GM19328 (cell line): ENCODE measurements around the gene PMF1.
A peak's percentile ranks its signal among the peaks of the same experiment; 100 is the strongest.
"Not testable (repeated sequence)": the region's sequence is repeated elsewhere in the genome, so short reads cannot be mapped to it uniquely, and the experiment has no call there.

Experiments used
- ATAC-seq: cut with Tn5 transposase; IDR thresholded peaks from one replicate; pipeline ENCODE4 v1.9.1; 2021; ENCODE audit warnings: mild to moderate bottlenecking, moderate library complexity; ENCODE audit not compliant: unreplicated experiment

Gene PMF1

DNA sequence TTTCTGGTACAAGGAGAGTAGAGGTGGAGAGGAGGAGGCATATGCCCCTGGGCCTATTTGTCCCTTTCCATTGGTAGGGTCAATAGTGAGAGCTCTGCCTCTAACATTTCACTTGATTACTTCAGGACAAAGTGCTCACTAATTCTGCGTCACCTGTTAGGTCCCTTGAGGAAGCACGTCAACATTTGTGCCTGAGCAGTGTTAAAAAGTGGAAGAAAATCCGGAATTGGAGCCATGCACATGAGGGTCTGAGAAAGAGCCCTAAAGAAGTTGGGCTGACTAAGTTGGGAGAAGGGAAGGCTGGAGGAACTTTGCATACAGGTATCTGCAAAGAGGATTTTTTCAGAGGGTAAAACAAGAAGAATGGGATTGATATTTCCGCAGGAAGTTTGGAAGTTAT lies 17.0 kb upstream of the PMF1 start:
- no peak for ATAC-seq

DNA sequence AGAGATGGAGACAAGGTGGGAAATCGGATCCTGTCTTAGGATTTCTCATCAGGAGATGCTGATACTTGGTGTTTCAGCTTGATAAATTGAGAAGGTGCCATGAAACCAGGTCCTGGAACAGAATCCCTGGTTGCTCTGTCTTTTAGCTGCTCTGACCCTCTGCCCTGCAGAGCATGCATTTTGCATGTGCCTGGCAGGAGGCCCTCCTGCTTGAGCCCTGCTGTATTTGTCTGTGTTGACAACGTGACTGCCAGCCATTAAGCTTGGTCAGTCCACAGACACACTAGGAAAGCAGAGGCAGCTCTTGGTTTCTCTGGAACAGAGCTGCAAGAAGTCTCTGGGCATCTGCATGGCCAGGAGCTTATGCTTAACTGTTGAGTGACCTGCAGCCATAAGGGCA lies 16.4 kb upstream of the PMF1 start:
- no peak for ATAC-seq

DNA sequence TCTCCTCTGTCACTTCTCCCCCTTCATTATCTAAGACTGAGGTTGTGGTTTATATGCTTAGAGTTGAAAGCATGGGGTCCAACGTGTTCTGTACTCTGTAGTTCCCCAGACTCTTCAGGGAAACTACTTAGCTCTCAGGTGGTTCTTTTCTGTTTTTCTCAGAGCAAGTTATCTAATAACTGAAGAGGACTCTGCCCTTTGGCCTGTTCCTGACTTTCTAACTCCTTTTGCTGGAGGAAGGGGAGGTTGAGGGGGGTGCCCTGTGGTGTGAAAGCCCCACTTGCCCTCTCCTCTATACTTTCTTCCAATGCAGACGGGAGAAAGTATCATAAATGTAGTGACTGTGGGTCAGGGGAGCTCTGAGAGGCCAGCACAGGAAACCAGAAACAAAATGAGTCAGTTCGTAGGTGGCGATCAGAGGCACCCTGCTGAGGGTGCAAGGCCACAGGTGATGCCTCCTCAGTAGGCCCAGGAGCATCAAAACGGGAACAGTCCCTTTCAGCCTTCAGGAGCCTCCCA lies 13.9 kb upstream of the PMF1 start:
- no peak for ATAC-seq

DNA sequence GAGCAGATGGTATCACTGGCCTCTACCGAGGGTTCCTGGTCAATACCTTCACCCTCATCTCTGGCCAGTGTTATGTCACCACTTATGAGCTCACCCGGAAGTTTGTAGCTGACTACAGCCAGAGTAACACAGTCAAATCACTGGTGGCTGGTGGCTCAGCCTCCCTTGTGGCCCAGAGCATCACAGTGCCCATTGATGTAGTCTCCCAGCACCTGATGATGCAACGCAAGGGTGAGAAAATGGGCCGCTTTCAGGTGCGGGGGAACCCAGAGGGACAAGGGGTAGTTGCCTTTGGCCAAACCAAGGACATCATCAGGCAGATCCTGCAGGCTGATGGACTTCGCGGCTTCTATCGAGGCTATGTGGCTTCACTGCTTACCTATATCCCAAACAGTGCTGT lies 12.8 kb upstream of the PMF1 start:
- ATAC-seq, result no peak

DNA sequence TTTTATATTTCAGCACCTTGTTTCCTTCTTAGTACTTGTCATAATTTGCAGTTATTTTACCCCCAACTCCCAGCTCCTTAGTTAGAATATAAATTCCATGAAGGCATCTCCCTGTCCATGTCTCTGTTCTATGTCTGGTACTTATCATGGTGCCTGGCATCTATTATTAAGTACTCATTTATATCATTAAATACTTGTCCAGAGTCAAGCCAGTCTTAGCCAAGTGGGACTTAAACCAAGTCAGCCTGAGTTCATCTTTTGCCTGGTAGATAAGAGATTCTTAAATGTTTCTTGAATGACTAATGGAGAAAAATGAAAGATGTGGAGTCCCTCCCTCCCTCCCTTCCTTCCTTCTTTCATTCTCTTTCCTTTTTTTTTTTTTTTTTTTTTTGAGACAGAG lies 9.5 kb upstream of the PMF1 start:
- no peak for ATAC-seq

DNA sequence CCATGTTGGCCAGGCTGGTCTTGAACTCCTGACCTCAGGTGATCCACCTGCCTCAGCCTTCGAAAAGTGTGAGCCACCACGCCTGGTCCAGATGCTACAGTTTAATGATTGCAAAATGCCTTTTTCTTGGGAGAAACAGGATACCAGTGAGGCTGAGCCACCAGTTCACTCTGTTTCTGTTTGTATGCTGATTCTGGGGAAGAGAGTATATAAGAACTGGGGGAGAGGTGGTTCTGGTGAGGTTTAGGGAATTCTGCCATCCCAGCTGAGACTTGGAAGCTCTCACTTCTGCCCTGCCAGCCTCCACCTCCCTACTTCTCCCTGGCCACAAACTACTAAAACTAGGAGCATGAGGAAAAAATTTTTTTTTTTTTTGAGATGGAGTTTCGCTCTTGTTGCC lies 8.1 kb upstream of the PMF1 start:
- no peak for ATAC-seq

DNA sequence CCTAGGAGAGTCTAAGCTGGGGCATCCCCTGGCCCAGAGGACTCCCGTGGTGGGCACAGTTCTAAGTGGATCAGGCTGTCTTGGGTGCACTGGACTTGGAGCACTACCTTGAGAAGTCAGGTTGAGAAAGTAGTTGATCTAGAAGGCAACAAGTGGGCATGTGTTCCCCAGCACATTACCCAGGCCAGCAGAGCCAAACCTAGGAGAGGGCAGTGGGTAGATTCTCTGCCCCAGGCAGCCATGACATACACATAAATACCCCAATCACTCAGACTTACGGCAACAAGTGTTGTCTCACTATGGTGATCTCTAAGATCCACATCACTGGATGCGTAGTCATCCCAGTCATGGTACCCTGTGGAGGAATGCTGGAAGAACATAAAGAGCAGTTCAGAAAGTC lies 1.6 kb upstream of the PMF1 start:
- no peak for ATAC-seq

DNA sequence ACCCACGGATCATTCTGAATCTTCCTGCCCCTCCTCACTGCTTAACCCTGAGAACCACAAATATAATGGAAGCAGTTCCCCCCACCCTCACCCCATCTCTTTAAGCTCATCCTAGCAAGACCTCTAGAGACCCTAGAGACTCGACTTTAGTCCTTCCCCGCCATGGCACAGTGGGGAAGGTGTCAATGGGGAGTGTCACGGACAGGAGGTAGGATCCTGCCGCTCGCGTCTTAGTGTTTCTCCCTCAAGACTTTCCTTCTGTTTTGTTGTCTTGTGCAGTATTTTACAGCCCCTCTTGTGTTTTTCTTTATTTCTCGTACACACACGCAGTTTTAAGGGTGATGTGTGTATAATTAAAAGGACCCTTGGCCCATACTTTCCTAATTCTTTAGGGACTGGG lies 677 bp upstream of the PMF1 start:
- no peak for ATAC-seq

DNA sequence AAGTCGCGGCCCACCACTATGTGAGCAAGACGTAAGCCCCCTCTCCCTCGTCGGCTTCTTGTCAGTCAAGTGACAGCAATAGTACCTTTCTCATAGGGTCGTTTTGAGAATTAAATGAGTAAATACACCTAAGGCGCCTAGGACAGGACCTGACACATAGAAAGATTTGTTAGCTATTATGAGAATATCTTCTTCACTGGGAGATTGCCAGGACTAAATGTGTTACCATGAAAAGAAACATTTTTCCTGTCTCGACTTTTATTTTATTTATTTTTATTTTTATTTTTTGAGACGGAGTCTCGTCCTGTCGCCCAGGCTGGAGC lies 798 bp downstream of the PMF1 start:
- no peak for ATAC-seq

DNA sequence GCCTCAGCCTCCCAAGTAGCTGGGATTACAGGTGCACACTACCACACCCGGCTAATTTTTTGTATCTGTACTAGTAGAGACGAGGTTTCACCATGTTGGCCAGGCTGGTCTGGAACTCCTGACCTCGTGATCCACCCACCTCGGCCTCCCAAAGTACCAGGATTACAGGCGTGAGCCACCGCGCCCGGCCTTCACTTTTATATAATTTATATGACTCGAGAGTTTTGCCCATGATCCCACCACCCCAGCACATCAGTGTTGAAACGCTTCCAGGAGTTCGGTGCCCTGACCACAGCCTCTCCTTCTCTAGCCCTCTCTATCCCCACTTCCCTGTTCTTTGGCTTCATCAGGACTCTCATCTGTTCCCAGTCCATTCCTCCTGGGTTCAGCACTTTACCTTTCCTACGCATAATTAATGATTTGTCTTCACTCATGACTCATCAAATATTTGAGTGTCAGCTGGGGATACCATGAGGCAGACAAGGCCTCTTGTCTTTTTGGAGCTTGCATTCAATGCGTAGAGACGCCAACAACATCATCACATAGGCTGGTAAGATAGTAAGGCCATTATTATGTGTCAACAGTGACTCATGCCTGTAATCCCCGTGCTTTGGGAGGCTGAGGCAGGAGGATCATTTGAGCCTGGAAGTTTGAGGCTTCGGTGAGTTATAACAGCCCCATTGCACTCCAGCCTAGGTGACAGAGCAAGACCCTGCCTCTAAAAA lies 1.4 kb downstream of the PMF1 start:
- ATAC-seq, result no peak

DNA sequence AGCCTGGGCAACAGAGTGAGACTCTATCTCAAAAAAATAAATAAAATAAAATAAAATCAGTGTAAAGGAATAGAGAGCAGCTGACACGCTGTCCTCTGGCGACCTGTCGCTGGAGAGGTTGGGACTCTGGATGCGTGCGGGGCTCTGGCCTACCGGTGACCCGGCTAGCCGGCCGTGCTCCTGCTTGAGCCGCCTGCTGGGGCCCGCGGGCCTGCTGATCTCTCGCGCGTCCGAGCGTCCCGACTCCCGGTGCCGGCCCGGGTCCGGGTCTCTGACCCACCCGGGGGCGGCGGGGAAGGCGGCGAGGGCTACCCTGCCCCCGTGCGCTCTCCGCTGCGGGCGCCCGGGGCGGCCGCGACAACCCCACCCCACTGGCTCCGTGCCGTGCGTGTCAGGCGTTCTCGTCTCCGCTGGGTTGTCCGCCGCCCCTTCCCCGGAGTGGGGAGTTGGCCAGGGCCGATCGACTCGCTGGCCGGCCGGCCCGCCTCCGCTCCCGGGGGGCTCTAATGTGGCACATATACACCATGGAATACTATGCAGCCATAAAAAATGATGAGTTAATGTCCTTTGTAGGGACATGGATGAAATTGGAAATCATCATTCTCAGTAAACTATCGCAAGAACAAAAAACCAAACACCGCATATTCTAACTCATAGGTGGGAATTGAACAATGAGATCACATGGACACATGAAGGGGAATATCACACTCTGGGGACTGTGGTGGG lies 3.7 kb downstream of the PMF1 start:
- not testable (repeated sequence) for ATAC-seq

DNA sequence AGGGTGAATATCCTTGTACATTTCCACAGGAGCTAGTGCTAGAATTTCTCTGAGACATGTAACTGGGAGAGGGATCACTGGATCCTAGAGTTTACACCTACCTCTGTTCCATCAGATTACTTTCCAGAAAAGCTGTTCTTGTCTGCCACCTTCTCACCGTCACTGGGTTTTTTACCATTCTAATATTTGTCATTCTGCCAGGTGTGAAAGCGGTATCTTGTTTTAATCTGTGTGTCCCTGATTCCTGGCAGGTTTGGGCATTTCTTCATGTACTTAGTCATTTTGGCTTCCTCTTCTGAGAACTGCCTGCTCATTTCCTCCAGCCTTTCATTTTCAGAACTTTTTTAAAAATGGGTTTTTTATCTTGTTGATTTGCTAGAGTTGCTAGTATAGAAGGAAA lies 5.1 kb downstream of the PMF1 start:
- ATAC-seq, result no peak

DNA sequence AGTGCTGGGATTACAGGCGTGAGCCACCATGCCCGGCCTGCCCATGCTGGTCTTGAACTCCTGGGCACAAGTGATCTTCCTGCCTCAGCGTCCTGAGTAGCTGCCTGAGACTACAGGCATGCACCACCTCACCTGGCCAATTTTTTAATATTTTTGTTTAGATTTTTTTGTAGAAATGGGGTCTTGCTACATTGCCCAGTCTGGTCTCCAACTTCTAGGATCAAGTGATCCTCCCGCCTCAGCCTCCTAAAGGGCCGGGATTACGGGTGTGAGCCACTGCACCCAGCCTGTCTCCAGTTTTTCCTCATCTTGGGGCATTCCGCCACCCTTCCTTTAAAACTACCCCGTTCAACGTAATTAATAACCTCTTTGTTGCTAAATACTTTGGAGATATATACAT lies 7.4 kb downstream of the PMF1 start:
- ATAC-seq, result no peak

DNA sequence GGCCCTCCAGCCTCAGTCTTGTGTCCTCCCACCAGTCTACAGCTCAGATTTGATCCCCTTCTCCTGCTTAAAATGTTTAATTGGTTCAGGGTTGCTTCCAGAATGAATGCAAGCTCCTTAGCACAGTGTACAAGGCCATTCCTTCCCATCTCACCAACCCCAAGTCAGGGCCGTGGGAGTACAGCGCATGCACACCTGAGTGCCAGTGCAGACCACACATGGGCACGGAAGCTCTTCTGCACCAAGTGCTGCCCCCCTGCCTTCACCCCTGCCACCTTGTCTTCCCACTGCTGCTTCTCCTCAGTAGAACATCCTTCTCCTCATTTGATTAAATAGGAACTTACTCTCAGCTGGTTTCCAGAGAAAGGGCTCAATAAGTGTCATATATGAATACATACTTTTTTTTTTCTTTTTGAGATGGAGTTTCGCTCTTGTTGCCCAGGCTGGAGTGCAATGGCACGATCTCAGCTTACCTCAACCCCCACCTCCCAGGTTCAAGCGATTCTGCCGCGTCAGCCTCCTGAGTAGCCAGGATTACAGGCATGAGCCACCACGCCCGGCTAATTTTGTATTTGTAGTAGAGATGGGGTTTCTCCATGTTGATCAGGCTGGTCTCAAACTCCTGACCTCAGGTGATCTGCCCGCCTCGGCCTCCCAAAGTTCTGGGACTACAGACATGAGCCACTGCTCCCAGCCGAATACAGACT lies 9.3 kb downstream of the PMF1 start:
- ATAC-seq, result no peak

DNA sequence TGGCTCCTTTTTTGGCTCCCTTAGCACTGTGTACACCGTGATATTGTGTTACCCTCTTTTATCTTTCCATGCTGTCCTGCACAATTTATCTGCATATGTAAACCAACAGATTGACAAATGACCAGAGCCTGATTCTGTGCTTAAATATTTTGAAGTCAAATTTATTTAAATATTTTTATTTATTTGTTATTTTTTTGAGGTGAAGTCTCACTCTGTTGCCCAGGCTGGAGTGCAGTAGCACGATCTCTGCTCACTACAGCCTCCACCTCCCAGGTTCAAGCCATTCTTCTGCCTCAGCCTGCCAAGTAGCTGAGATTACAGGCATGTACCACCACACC lies 12.8 kb downstream of the PMF1 start:
- no peak for ATAC-seq

DNA sequence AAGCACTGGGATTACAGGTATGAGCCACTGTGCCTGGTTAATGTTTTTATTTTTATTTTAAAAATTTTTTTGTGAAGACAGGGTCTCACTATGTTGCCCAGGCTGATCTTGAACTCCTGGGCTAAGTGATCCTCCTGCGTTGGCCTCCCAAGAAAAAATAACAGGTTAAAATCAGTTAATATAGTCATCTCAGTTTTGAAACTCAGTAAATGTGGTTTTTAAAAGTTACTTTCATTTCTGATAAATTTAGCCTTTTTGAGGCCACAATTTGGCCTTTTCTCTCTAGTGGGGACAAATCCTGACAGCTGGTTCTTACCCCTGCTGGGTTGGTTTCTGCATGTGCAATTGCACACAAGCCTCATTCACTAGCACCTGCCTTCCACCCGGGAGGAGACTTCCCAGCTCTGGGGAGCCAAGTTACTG lies 13.3 kb downstream of the PMF1 start:
- peak; percentile 59 for ATAC-seq

DNA sequence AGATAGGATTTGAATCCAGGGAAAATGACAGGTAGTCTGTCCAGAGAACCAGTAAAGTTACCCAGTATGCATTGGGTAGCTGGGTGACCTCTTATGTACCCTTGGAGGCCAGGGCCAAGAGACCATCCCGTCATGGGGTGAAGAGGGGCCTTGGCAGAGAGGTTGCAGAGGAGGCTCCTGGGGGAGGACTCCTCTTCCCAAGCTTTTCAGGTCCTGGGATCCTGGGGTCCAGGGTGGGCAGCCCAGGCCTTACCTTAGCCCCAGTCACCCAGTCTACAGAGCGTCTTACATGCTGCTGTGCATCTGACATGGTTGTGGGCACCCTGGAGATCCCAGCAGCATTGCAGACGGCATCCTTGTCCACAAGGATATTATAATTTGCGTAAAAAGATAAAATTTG lies 14.0 kb downstream of the PMF1 start:
- no peak for ATAC-seq

DNA sequence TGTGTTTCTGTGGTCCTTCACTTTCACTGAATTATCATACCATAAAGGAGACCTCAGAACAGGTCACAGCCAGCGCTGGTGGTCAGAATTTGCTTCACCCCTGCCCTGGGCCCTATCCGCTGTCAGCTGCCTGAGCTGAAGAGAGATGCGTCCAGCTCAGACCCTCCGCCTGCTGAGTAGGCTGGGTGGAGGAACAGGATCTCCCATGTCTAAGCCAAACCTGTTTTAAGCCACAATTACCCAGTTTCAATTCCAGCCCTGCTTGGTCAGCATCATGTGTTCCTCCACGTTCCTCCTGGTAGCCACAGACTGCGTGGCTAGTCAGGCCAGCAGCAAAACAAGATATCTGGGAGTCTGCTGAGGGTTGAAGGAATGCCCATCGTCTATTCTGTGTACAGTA lies 15.7 kb downstream of the PMF1 start:
- no peak for ATAC-seq

DNA sequence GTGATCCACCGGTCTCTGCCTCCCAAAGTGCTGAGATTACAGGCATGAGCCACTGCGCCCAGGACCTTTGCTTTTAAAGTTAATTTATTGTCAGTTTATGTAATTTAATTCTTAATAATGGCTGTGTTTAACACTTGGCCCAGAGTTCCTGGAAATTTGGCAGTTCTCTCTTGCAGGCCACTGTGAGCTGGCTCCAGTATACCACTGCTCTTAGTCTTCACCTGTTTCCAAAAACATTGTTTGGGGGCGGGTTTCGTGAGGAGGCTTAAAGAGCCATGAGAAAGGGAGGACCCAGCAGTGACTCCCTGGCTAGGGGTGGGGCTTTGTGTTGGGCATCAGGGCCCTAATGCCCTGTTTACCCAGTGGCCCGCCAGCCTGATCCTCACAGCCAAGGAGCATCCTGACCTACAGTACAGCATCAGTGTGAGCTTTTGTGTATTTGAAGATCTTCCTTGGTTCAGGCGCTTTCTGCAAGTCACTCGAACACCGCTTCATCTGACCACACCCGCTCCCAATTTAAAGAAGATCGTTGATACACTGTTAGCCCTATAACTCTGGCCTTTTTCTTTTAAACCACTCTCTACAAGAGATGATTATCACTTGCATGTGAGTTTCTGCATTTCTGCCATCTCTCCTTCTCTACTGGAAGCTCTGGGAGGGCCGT lies 17.1 kb downstream of the PMF1 start:
- no peak for ATAC-seq

DNA sequence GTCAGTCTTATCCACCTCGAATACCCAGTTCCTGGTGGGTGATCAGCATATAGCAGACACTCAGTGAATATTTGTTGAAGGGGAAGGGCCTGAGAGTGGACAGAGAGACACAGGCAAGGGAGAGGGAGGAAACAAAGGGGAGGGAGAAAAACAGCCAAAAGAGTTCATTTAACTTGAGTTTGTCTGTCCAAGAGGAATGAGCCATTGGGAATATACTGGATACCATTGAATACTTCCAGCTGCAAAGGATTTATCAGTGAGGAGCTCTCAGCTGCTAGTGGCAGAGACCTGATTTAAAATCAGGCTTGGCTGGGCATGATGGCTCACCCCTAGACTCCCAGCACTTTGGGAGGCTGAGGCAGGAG lies 17.6 kb downstream of the PMF1 start:
- no peak for ATAC-seq

DNA sequence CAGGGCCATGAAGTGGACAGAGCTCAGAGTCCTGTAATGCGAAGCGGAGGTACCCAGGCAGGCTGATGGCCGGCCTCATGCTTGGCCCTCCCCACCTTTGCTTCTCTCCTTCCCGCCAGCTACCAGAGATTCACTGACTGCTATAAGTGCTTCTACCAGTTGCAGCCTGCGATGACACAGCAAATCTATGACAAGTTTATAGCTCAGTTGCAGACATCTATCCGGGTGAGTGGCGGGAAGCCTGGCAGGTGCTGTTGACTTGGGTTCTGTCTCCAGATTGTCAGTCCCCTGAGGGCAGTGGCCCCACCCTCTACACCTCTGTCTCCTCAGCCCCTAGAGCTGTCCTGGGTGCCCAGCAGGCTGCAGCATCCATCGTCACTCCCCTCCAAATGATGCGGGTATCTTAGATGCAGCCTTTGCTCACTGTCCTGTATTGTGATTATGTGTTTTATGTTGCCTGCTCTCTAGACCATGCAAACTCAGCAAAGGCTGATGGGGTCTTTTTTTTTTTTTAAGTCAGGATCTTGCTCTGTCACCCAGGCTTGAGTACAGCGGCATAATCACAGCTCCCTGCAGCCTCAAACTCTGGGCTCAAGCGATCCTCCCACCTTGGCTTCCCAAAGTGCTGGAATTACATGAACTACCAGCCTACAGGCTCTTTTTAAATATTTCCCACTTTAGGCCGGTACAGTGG lies 19.5 kb downstream of the PMF1 start:
- no peak for ATAC-seq
